Endodermal cell (in vitro differentiated cells): ENCODE measurements around the gene TMEM121B. TPM values are rescaled to one million over a fixed set of nuclear protein-coding genes. Genes with fewer than 3 reads are reported as not detected.

Experiments
- DNase-seq: peaks from one replicate; pipeline ENCODE4 v3.0.0-alpha.2; 2017
- H3K27ac ChIP-seq: 2 replicates; pipeline ENCODE4 v1.5.1; 2013; ENCODE audit warnings: mild to moderate bottlenecking, low read depth, low read length, moderate library complexity
- H3K27me3 ChIP-seq: 2 replicates; pipeline ENCODE4 v1.6.1; 2013; ENCODE audit warnings: mild to moderate bottlenecking, low read length, moderate library complexity; ENCODE audit not compliant: insufficient read depth, control insufficient read depth, poor library complexity, severe bottlenecking
- H3K36me3 ChIP-seq: 2 replicates; pipeline ENCODE4 v1.7.0; 2013; ENCODE audit warnings: mild to moderate bottlenecking, low read length, moderate library complexity; ENCODE audit not compliant: control insufficient read depth, insufficient read depth
- H3K4me1 ChIP-seq: one replicate; pipeline ENCODE4 v1.7.0; 2013; ENCODE audit warnings: low read length; ENCODE audit not compliant: control insufficient read depth, insufficient read depth
- H3K4me3 ChIP-seq: 2 replicates; pipeline ENCODE4 v1.5.1; 2013; ENCODE audit warnings: mild to moderate bottlenecking, low read length, moderate library complexity
- H3K9ac ChIP-seq: 2 replicates; pipeline ENCODE4 v1.6.1; 2013; ENCODE audit warnings: mild to moderate bottlenecking, low read length, moderate library complexity; ENCODE audit not compliant: poor library complexity, severe bottlenecking; ENCODE audit errors: extremely low read depth
- H3K9me3 ChIP-seq: 2 replicates; pipeline ENCODE4 v1.6.1; 2013; ENCODE audit warnings: mild to moderate bottlenecking, low read length, moderate library complexity; ENCODE audit not compliant: control insufficient read depth
- H3K27ac Mint-ChIP-seq: 2 replicates; pipeline ENCODE4 v1.8.0; 2020; ENCODE audit warnings: mixed read lengths
- H3K27me3 Mint-ChIP-seq: 2 replicates; pipeline ENCODE4 v1.8.0; 2021; ENCODE audit warnings: mild to moderate bottlenecking, mixed read lengths; ENCODE audit not compliant: insufficient read depth
- H3K36me3 Mint-ChIP-seq: 2 replicates; pipeline ENCODE4 v1.8.0; 2020; ENCODE audit warnings: low read depth, mixed read lengths
- H3K4me1 Mint-ChIP-seq: 2 replicates; pipeline ENCODE4 v1.8.0; 2020; ENCODE audit warnings: mixed read lengths
- H3K4me3 Mint-ChIP-seq: 2 replicates; pipeline ENCODE4 v1.8.0; 2020; ENCODE audit warnings: mild to moderate bottlenecking, moderate library complexity, mixed read lengths
- H3K9me3 Mint-ChIP-seq: 2 replicates; pipeline ENCODE4 v1.8.0; 2020; ENCODE audit warnings: mild to moderate bottlenecking, mixed read lengths
- WGBS, 2 experiments: methylation state at CpG; one replicate each; pipeline versions ENCODE4 v1.1.5 to v1.1.7; 2013; ENCODE audit warnings: missing lambda C conversion rate in 2 of 2, mixed read lengths in 1 of 2; ENCODE audit not compliant: insufficient coverage in 1 of 2, insufficient read length in 1 of 2; 5-methylcytosine and 5-hydroxymethylcytosine counted together
- total RNA-seq, 2 donors: library from RNA; stranded (reverse); fragmentation: NEBNext Ultra II Directional in 1 of 2; extraction: Animal tissue kit (Norgen Biotek cat#: 25700) in 1 of 2; gene quantifications; 2 replicates in 1 of 2; 3 replicates in 1 of 2; pipeline ENCODE4 v1.2.1, GENCODE V29; 2021
- TF ChIP-seq, protein P1 (sequence below): fragments of 200-600 bp; sonication (generic); conservative IDR thresholded peaks from 2 replicates; pipeline ENCODE4 v1.5.0; 2021; ENCODE audit warnings: antibody characterized with exemption, mild to moderate bottlenecking

Gene TMEM121B
- total RNA-seq, 2 donors from 2014 or later: 8.9 to 10.9 TPM

- Histone ChIP-seq H3K36me3 (no peaks in the 10 kb centered on the region), H3K4me3 (peak overlapping the region; percentile 50), H3K9ac (no peak overlapping the region), H3K4me1 (peaks cover 19% of the 10 kb centered on the region), H3K9me3 (no peaks in the 10 kb centered on the region), H3K27ac (no peak overlapping the region), H3K27me3 (no peaks in the 10 kb centered on the region)
- H3K4me1 Mint-ChIP-seq: peaks cover 34% of the 10 kb centered on the region
- no peaks in the 10 kb centered on the region for H3K36me3 Mint-ChIP-seq
- H3K27me3 Mint-ChIP-seq: peaks cover 17% of the 10 kb centered on the region
- DNase-seq: no peak
- TF ChIP-seq, protein P1, sequence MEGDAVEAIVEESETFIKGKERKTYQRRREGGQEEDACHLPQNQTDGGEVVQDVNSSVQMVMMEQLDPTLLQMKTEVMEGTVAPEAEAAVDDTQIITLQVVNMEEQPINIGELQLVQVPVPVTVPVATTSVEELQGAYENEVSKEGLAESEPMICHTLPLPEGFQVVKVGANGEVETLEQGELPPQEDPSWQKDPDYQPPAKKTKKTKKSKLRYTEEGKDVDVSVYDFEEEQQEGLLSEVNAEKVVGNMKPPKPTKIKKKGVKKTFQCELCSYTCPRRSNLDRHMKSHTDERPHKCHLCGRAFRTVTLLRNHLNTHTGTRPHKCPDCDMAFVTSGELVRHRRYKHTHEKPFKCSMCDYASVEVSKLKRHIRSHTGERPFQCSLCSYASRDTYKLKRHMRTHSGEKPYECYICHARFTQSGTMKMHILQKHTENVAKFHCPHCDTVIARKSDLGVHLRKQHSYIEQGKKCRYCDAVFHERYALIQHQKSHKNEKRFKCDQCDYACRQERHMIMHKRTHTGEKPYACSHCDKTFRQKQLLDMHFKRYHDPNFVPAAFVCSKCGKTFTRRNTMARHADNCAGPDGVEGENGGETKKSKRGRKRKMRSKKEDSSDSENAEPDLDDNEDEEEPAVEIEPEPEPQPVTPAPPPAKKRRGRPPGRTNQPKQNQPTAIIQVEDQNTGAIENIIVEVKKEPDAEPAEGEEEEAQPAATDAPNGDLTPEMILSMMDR: no peak
- H3K4me3 Mint-ChIP-seq: peak overlapping the region; percentile 6
- WGBS, 2 experiments: 92 to 95% methylated on average over 2 to 4 of the region's 4 CpGs
- no peak overlapping the region for H3K27ac Mint-ChIP-seq
- H3K9me3 Mint-ChIP-seq: no peaks in the 10 kb centered on the region
Measured at GRCh38 chr22:17118342-17118741, 2.8 kb downstream of the TMEM121B start.

DNA sequence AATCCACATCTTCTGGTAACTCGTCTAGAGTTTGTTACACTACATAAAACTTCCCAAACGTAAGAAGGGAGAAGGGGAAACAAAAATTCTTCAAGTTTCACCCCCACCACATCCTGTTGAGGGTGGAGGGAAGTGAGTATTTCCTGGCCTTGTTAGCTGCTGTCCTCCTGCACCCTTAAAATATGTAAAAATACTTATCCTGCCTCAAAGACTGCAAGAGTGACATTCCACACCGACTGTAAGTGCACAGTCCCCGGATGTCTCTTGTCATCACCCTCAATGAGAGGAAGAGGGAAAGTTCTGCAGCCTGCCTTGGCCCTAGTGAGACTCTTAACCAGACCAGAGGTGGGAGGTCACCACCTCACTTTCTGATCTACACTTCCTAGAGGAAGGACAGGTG is 3.3 kb downstream of the TMEM121B start:
- Mint-ChIP-seq H3K36me3 (no peaks in the 10 kb centered on the region), H3K9me3 (no peaks in the 10 kb centered on the region), H3K27ac (peak overlapping the region; percentile 56), H3K27me3 (peaks cover 17% of the 10 kb centered on the region), H3K4me1 (peaks cover 34% of the 10 kb centered on the region), H3K4me3 (peak overlapping the region; percentile 15)
- DNase-seq: no peak
- Histone ChIP-seq H3K9me3 (no peaks in the 10 kb centered on the region), H3K4me3 (peak overlapping the region; percentile 50), H3K27ac (no peak overlapping the region), H3K9ac (peak overlapping the region; percentile 42), H3K27me3 (no peaks in the 10 kb centered on the region), H3K36me3 (no peaks in the 10 kb centered on the region), H3K4me1 (peaks cover 19% of the 10 kb centered on the region)
- WGBS, 2 experiments: 79% methylated on average over 2 of the region's 4 CpGs; no CpG with 5 or more reads in 1 of the 2 experiments
- TF ChIP-seq, protein P1: no peak

- DNase-seq: peak; percentile 63
- H3K27ac ChIP-seq: peak overlapping the region; percentile 28
- peaks cover 19% of the 10 kb centered on the region for H3K4me1 ChIP-seq
- Mint-ChIP-seq H3K27ac (peak overlapping the region; percentile 56), H3K36me3 (no peaks in the 10 kb centered on the region), H3K4me1 (peaks cover 34% of the 10 kb centered on the region), H3K27me3 (peaks cover 15% of the 10 kb centered on the region), H3K9me3 (no peaks in the 10 kb centered on the region), H3K4me3 (peak overlapping the region; percentile 15)
- peak overlapping the region; percentile 42 for H3K9ac ChIP-seq
- H3K27me3 ChIP-seq: no peaks in the 10 kb centered on the region
- H3K4me3 ChIP-seq: peak overlapping the region; percentile 50
- no peaks in the 10 kb centered on the region for H3K36me3 ChIP-seq
- TF ChIP-seq, protein P1: no peak
- H3K9me3 ChIP-seq: no peaks in the 10 kb centered on the region
- WGBS, 2 experiments: 72 to 81% methylated on average over 3 of the region's 3 CpGs
Measured at GRCh38 chr22:17117400-17117799, 3.8 kb downstream of the TMEM121B start.
